Right atrium auricular region (tissue), 2 donors: ENCODE measurements around the gene SH3TC1. TPM values are rescaled to one million over a fixed set of nuclear protein-coding genes. Genes with fewer than 3 reads are reported as not detected.
A peak's percentile ranks its signal among the peaks of the same experiment; 100 is the strongest.

Source experiments
- DNase-seq: peaks from one replicate; pipeline ENCODE4 v3.0.0-alpha.2; 2019; ENCODE audit warnings: low spot score
- H3K27ac ChIP-seq, 2 donors: fragments of 200-600 bp; sonication (generic); 1 replicate in 1 of 2; 2 replicates in 1 of 2; pipeline ENCODE4 v1.5.1; 2016 to 2019
- H3K27me3 ChIP-seq, 2 donors: fragments of 200-600 bp; sonication (generic); one replicate each; pipeline versions ENCODE4 v1.5.1 to v1.6.0; 2017 to 2019
- H3K36me3 ChIP-seq: fragments of 200-600 bp; sonication (generic); one replicate; pipeline ENCODE4 v1.5.1; 2016
- H3K4me1 ChIP-seq, 2 donors: fragments of 200-600 bp; sonication (generic); one replicate each; pipeline versions ENCODE4 v1.5.1 to v1.6.0; 2017 to 2019
- H3K4me3 ChIP-seq, 2 donors: fragments of 200-600 bp; sonication (generic); 1 replicate in 1 of 2; 2 replicates in 1 of 2; pipeline ENCODE4 v1.5.1; 2017 to 2019; ENCODE audit warnings: mild to moderate bottlenecking in 1 of 2, moderate library complexity in 1 of 2
- H3K9me3 ChIP-seq, 2 donors: fragments of 200-600 bp; sonication (generic); one replicate each; pipeline ENCODE4 v1.5.1; 2019
- total RNA-seq, 2 donors: library from RNA; depleted of rRNA; stranded (reverse); fragments of >200 nt; gene quantifications; one replicate each; pipeline ENCODE4 v1.1.0, GENCODE V29; 2016
- TF ChIP-seq, protein P1 (sequence below), 2 donors: fragments of 200-600 bp; sonication (generic); IDR thresholded peaks; one replicate each; pipeline ENCODE4 v1.5.1; 2019; ENCODE audit warnings: antibody characterized with exemption in 2 of 2

The SH3TC1 gene
- total RNA-seq, 2 donors from 2014 or later = 8.9 to 13.9 TPM

GRCh38 chr4:8275548-8275910 lies 76.4 kb downstream of the SH3TC1 start:
- no peak overlapping the region for H3K4me3 ChIP-seq
- no peaks in the 10 kb centered on the region for H3K9me3 ChIP-seq
- TF ChIP-seq, protein P1, sequence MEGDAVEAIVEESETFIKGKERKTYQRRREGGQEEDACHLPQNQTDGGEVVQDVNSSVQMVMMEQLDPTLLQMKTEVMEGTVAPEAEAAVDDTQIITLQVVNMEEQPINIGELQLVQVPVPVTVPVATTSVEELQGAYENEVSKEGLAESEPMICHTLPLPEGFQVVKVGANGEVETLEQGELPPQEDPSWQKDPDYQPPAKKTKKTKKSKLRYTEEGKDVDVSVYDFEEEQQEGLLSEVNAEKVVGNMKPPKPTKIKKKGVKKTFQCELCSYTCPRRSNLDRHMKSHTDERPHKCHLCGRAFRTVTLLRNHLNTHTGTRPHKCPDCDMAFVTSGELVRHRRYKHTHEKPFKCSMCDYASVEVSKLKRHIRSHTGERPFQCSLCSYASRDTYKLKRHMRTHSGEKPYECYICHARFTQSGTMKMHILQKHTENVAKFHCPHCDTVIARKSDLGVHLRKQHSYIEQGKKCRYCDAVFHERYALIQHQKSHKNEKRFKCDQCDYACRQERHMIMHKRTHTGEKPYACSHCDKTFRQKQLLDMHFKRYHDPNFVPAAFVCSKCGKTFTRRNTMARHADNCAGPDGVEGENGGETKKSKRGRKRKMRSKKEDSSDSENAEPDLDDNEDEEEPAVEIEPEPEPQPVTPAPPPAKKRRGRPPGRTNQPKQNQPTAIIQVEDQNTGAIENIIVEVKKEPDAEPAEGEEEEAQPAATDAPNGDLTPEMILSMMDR (IDR thresholded peaks at IDR 0.05) = no peak
- DNase-seq = no peak
- H3K4me1 ChIP-seq = peaks cover 0 to 74% of the 10 kb centered on the region in 2 donors
- no peaks in the 10 kb centered on the region for H3K27me3 ChIP-seq
- H3K27ac ChIP-seq = peak overlapping the region; percentile 53 to 58
- H3K36me3 ChIP-seq = no peaks in the 10 kb centered on the region

GRCh38 chr4:8276358-8277240 lies 77.5 kb downstream of the SH3TC1 start:
- peak; percentile 81 for DNase-seq
- no peaks in the 10 kb centered on the region for H3K27me3 ChIP-seq
- no peak overlapping the region for H3K4me3 ChIP-seq
- no peaks in the 10 kb centered on the region for H3K9me3 ChIP-seq
- TF ChIP-seq, protein P1 (IDR thresholded peaks at IDR 0.05) = no peak
- H3K36me3 ChIP-seq = no peaks in the 10 kb centered on the region
- peaks cover 0 to 84% of the 10 kb centered on the region in 2 donors for H3K4me1 ChIP-seq
- H3K27ac ChIP-seq = peak overlapping the region; percentile 49 to 56

GRCh38 chr4:8277356-8278008 lies 78.4 kb downstream of the SH3TC1 start:
- TF ChIP-seq, protein P1 (IDR thresholded peaks at IDR 0.05) = no peak
- Histone ChIP-seq H3K4me1 (peaks cover 0 to 79% of the 10 kb centered on the region in 2 donors), H3K36me3 (no peaks in the 10 kb centered on the region), H3K4me3 (no peak overlapping the region), H3K9me3 (no peaks in the 10 kb centered on the region), H3K27me3 (no peaks in the 10 kb centered on the region), H3K27ac (peak overlapping the region in 1 of 2 donors; percentile 56)
- no peak for DNase-seq

GRCh38 chr4:8278009-8278395 lies 78.9 kb downstream of the SH3TC1 start:
- Histone ChIP-seq H3K36me3 (no peaks in the 10 kb centered on the region), H3K27me3 (no peaks in the 10 kb centered on the region), H3K27ac (peak overlapping the region in 1 of 2 donors; percentile 56), H3K4me1 (peaks cover 0 to 74% of the 10 kb centered on the region in 2 donors), H3K4me3 (no peak overlapping the region), H3K9me3 (no peaks in the 10 kb centered on the region)
- no peak for DNase-seq
- TF ChIP-seq, protein P1 (IDR thresholded peaks at IDR 0.05) = no peak

DNA sequence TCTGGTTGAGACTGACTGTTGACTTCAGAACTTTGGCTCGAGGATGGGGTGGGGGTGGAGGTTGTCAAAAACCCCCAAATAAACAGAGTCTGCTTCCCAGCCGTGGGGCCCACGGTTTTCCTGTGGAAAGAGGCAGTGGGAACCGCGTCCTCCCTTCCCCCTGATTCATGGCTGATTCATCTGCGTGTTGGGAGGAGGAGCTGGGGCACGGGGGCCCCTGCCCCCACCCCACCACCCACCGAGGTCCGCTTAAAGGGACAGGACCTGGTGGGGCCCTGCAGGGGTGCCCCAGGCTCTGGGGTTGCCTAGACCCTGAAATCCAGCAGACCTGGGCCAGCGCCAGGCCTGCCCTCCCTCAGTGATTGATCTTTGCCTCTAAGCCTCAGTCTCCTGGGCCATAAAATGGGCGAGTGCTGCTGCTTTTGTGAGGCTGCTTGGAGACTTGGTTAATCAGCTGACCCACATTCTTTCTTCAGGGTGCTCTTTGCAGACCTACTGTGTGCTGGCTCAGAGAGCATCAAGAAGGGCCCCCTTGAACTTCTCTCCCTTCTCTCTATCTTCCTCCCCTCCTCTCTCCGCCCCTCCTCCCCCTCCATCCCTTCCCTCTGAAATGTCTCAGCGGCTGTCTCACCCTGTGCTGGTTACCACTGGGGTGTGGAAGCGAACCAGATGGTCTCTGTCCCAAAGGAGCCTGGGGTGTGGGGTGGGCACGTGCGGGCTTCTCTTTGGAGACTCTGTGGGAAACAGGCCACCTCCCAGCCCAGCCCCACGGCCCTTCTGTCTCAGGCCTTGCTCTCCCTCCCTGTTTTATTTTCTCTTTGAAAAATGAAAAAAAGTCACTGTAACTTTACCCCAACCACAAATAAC lies 79.6 kb downstream of the SH3TC1 start:
- peak overlapping the region; percentile 37 to 56 for H3K27ac ChIP-seq
- no peaks in the 10 kb centered on the region for H3K36me3 ChIP-seq
- H3K4me1 ChIP-seq = peaks cover 0 to 68% of the 10 kb centered on the region in 2 donors
- H3K4me3 ChIP-seq = no peak overlapping the region
- TF ChIP-seq, protein P1 (IDR thresholded peaks at IDR 0.05) = no peak
- no peak for DNase-seq
- H3K9me3 ChIP-seq = no peaks in the 10 kb centered on the region
- no peaks in the 10 kb centered on the region for H3K27me3 ChIP-seq
